AG04450 (cell line): ENCODE results near the gene RPH3AL. TPM values are rescaled to one million over a fixed set of nuclear protein-coding genes. Genes with fewer than 3 reads are reported as not detected.
"Not testable (repeated sequence)": the region's sequence is repeated elsewhere in the genome, so short reads cannot be mapped to it uniquely, and the experiment has no call there.

Experiments used
- CTCF ChIA-PET: fragments of 300-600, 350-600 bp; formaldehyde crosslinking; extraction: SDS; loops from one replicate; lab custom pipeline; 2022; ENCODE audit warnings: antibody characterized with exemption, inconsistent platforms; lab: Charles Lee
- POLR2A ChIA-PET: fragments of 350-600 bp; formaldehyde crosslinking; extraction: SDS; loops from one replicate; lab custom pipeline; 2021; ENCODE audit warnings: antibody characterized with exemption, inconsistent platforms; lab: Yijun Ruan, JAX
- DNase-seq: peaks from one replicate; pipeline ENCODE4 v3.0.0-alpha.2; 2011; ENCODE audit warnings: low read depth, low spot score
- H3K27ac ChIP-seq: one replicate; pipeline ENCODE4 v1.5.1; 2012; ENCODE audit warnings: low read depth, low read length, control low read depth
- H3K27me3 ChIP-seq: one replicate; pipeline ENCODE4 v1.6.0; 2012; ENCODE audit warnings: low read length; ENCODE audit not compliant: control insufficient read depth, insufficient read depth
- H3K4me3 ChIP-seq: 2 replicates; pipeline ENCODE4 v1.5.1; 2011; ENCODE audit warnings: mild to moderate bottlenecking, low read depth, low read length, control low read depth
- H3K9me3 ChIP-seq: 2 replicates; pipeline ENCODE4 v1.5.1; 2012; ENCODE audit warnings: low read length; ENCODE audit not compliant: control insufficient read depth, insufficient read depth
- CTCF ChIP-seq: IDR thresholded peaks from 2 replicates; pipeline ENCODE4 v1.5.1; 2011; ENCODE audit warnings: low read depth, low read length, control low read depth, inconsistent platforms
- polyA plus RNA-seq: library from polyadenylated mRNA; depleted of rRNA; stranded (reverse); fragments of >200 nt; gene quantifications from 2 replicates; pipeline ENCODE4 v1.2.3, GENCODE V29; 2011

The RPH3AL gene
- polyA plus RNA-seq, 1 experiment, result 1.3 TPM

GRCh38 chr17:227946-228615 is 124.5 kb downstream of the RPH3AL start:
- peaks cover 24% of the 10 kb centered on the region for H3K27me3 ChIP-seq
- ChIA-PET CTCF (no interaction called here), POLR2A (no interaction called here)
- H3K27ac ChIP-seq, result no peak overlapping the region
- TF ChIP-seq CTCF, result no peak
- peaks cover 3% of the 10 kb centered on the region; the same call in 1 of the 2 replicates for H3K9me3 ChIP-seq
- H3K4me3 ChIP-seq, result no peak overlapping the region
- DNase-seq, result no peak

- Histone ChIP-seq H3K27me3 (peaks cover 20% of the 10 kb centered on the region), H3K4me3 (no peak overlapping the region), H3K27ac (no peak overlapping the region), H3K9me3 (peaks cover 3% of the 10 kb centered on the region; the same call in 1 of the 2 replicates)
- POLR2A ChIA-PET, result no interaction called here
- TF ChIP-seq CTCF, result no peak
- no peak for DNase-seq
- CTCF ChIA-PET, result no interaction called here
These were observed 125.3 kb downstream of the RPH3AL start for GRCh38 chr17:227078-227945.

- Histone ChIP-seq H3K9me3 (peaks cover 3% of the 10 kb centered on the region; the same call in 1 of the 2 replicates), H3K4me3 (no peak overlapping the region), H3K27me3 (peaks cover 17% of the 10 kb centered on the region), H3K27ac (no peak overlapping the region)
- ChIA-PET CTCF (no interaction called here), POLR2A (no interaction called here)
- DNase-seq, result no peak
- TF ChIP-seq CTCF, result no peak
These were observed 126.2 kb downstream of the RPH3AL start for GRCh38 chr17:226108-227077.

- ChIA-PET POLR2A (interaction anchor here (0.6 kb wide), 1 partner anchor 76 kb away, joined by 5 read pairs; no protein-coding TSS in a partner anchor), CTCF (no interaction called here)
- Histone ChIP-seq H3K27me3 (peaks cover 14% of the 10 kb centered on the region), H3K4me3 (no peak overlapping the region), H3K9me3 (peaks cover 3% of the 10 kb centered on the region; the same call in 1 of the 2 replicates), H3K27ac (no peak overlapping the region)
- DNase-seq, result no peak
- TF ChIP-seq CTCF, result no peak
These were observed 127.1 kb downstream of the RPH3AL start for GRCh38 chr17:225551-225950.

GRCh38 chr17:224576-224975 is 128.0 kb downstream of the RPH3AL start:
- CTCF ChIA-PET, H3K4me3 ChIP-seq, H3K9me3 ChIP-seq, DNase-seq, POLR2A ChIA-PET, H3K27ac ChIP-seq: not testable (repeated sequence)
- H3K27me3 ChIP-seq, result peaks cover 13% of the 10 kb centered on the region
